ENCODE results near the gene HUNK. TPM values are rescaled to one million over a fixed set of nuclear protein-coding genes. Genes with fewer than 3 reads are reported as not detected.

HUNK gene
- total and polyA plus RNA-seq, 2 experiments from 2014 or later, result 0.30 to 2.5 TPM

- Histone ChIP-seq H3K9ac (no peak overlapping the region), H3F3A (ENCODE audit: insufficient read depth) (peaks cover 12% of the 10 kb centered on the region; the same call in 1 of the 2 replicates), H3K36me3 (ENCODE audit: low read depth) (no peaks in the 10 kb centered on the region), H3K27me3 (replicated peaks; ENCODE audit: insufficient read depth) (no peaks in the 10 kb centered on the region), H3K9me3 (ENCODE audit: low read depth) (no peaks in the 10 kb centered on the region), H3K79me2 (ENCODE audit: insufficient read depth) (no peaks in the 10 kb centered on the region), H4K20me1 (ENCODE audit: insufficient read depth) (no peaks in the 10 kb centered on the region), H3K27ac (no peak overlapping the region), H3K4me3 (no peak overlapping the region), H3K4me2 (ENCODE audit: unreplicated experiment) (no peak overlapping the region), H2AFZ (no peak overlapping the region), H3K4me1 (ENCODE audit: insufficient read depth) (peaks cover 6% of the 10 kb centered on the region; the same call in 1 of the 2 replicates), H3K9me2 (ENCODE audit: insufficient read depth) (no peaks in the 10 kb centered on the region)
- WGBS, 2 experiments (ENCODE audit: low coverage in 1 of 2, low lambda C conversion rate in 2 of 2, missing lambda C conversion rate in 2 of 2), result 77 to 78% methylated on average over 7 of the region's 7 CpGs
- DNase-seq, result no peak
- no peak for TF ChIP-seq EZH2 (IDR thresholded peaks at IDR 0.05; ENCODE audit: insufficient read depth, poor library complexity, severe bottlenecking)
- no peak for TF ChIP-seq EZH2phosphoT487 (IDR thresholded peaks at IDR 0.05; ENCODE audit: insufficient read depth, low read depth)
- in situ Hi-C loops (cut with MboI), result no loop called here
These were observed 75.9 kb downstream of the HUNK start for GRCh38 chr21:31948676-31949075.

GRCh38 chr21:31952828-31953227 is 80.0 kb downstream of the HUNK start:
- Histone ChIP-seq H3K9me3 (ENCODE audit: low read depth) (no peaks in the 10 kb centered on the region), H3K9ac (no peak overlapping the region), H3K79me2 (ENCODE audit: insufficient read depth) (no peaks in the 10 kb centered on the region), H3K27ac (no peak overlapping the region), H4K20me1 (ENCODE audit: insufficient read depth) (no peaks in the 10 kb centered on the region), H3F3A (ENCODE audit: insufficient read depth) (no peaks in the 10 kb centered on the region), H3K9me2 (ENCODE audit: insufficient read depth) (no peaks in the 10 kb centered on the region), H3K4me1 (ENCODE audit: insufficient read depth) (no peaks in the 10 kb centered on the region), H3K36me3 (ENCODE audit: low read depth) (no peaks in the 10 kb centered on the region), H3K4me3 (no peak overlapping the region), H3K4me2 (ENCODE audit: unreplicated experiment) (no peak overlapping the region), H2AFZ (no peak overlapping the region), H3K27me3 (replicated peaks; ENCODE audit: insufficient read depth) (no peaks in the 10 kb centered on the region)
- in situ Hi-C loops (cut with MboI), result no loop called here
- no peak for DNase-seq
- WGBS, 2 experiments (ENCODE audit: low coverage in 1 of 2, low lambda C conversion rate in 2 of 2, missing lambda C conversion rate in 2 of 2), result 74 to 76% methylated on average over 3 of the region's 3 CpGs
- TF ChIP-seq EZH2phosphoT487 (IDR thresholded peaks at IDR 0.05; ENCODE audit: insufficient read depth, low read depth) (no peak), EZH2 (IDR thresholded peaks at IDR 0.05; ENCODE audit: insufficient read depth, poor library complexity, severe bottlenecking) (no peak)

- no peak for DNase-seq
- Histone ChIP-seq H3K9me3 (ENCODE audit: low read depth) (no peaks in the 10 kb centered on the region), H3K4me3 (no peak overlapping the region), H2AFZ (no peak overlapping the region), H4K20me1 (ENCODE audit: insufficient read depth) (no peaks in the 10 kb centered on the region), H3K27me3 (replicated peaks; ENCODE audit: insufficient read depth) (no peaks in the 10 kb centered on the region), H3K4me1 (ENCODE audit: insufficient read depth) (no peaks in the 10 kb centered on the region), H3K36me3 (ENCODE audit: low read depth) (no peaks in the 10 kb centered on the region), H3F3A (ENCODE audit: insufficient read depth) (no peaks in the 10 kb centered on the region), H3K4me2 (ENCODE audit: unreplicated experiment) (no peak overlapping the region), H3K9me2 (ENCODE audit: insufficient read depth) (no peaks in the 10 kb centered on the region), H3K27ac (no peak overlapping the region), H3K79me2 (ENCODE audit: insufficient read depth) (no peaks in the 10 kb centered on the region), H3K9ac (no peak overlapping the region)
- in situ Hi-C loops (cut with MboI), result no loop called here
- TF ChIP-seq EZH2phosphoT487 (IDR thresholded peaks at IDR 0.05; ENCODE audit: insufficient read depth, low read depth), result no peak
- no peak for TF ChIP-seq EZH2 (IDR thresholded peaks at IDR 0.05; ENCODE audit: insufficient read depth, poor library complexity, severe bottlenecking)
- 68 to 78% methylated on average over 2 of the region's 2 CpGs for WGBS, 2 experiments (ENCODE audit: low coverage in 1 of 2, low lambda C conversion rate in 2 of 2, missing lambda C conversion rate in 2 of 2)
These were observed 84.8 kb downstream of the HUNK start for GRCh38 chr21:31957631-31958030.

- in situ Hi-C loops (cut with MboI), result no loop called here
- H3K4me2 ChIP-seq (ENCODE audit: unreplicated experiment), result no peak overlapping the region
- H3K27ac ChIP-seq, result no peak overlapping the region
- H3F3A ChIP-seq (ENCODE audit: insufficient read depth), result no peaks in the 10 kb centered on the region
- H4K20me1 ChIP-seq (ENCODE audit: insufficient read depth), result no peaks in the 10 kb centered on the region
- 48 to 50% methylated on average over 2 of the region's 2 CpGs for WGBS, 2 experiments (ENCODE audit: low coverage in 1 of 2, low lambda C conversion rate in 2 of 2, missing lambda C conversion rate in 2 of 2)
- no peak for TF ChIP-seq EZH2phosphoT487 (IDR thresholded peaks at IDR 0.05; ENCODE audit: insufficient read depth, low read depth)
- TF ChIP-seq EZH2 (IDR thresholded peaks at IDR 0.05; ENCODE audit: insufficient read depth, poor library complexity, severe bottlenecking), result no peak
- no peaks in the 10 kb centered on the region for H3K4me1 ChIP-seq (ENCODE audit: insufficient read depth)
- no peak overlapping the region for H3K4me3 ChIP-seq
- H3K9me3 ChIP-seq (ENCODE audit: low read depth), result no peaks in the 10 kb centered on the region
- H2AFZ ChIP-seq, result no peak overlapping the region
- no peaks in the 10 kb centered on the region for H3K9me2 ChIP-seq (ENCODE audit: insufficient read depth)
- H3K27me3 ChIP-seq (replicated peaks; ENCODE audit: insufficient read depth), result no peaks in the 10 kb centered on the region
- no peaks in the 10 kb centered on the region for H3K79me2 ChIP-seq (ENCODE audit: insufficient read depth)
- no peaks in the 10 kb centered on the region for H3K36me3 ChIP-seq (ENCODE audit: low read depth)
- no peak for DNase-seq
- no peak overlapping the region for H3K9ac ChIP-seq
These were observed 87.1 kb downstream of the HUNK start for GRCh38 chr21:31959881-31960280.

GRCh38 chr21:31961027-31961426 is 88.2 kb downstream of the HUNK start:
- no peak overlapping the region for H2AFZ ChIP-seq
- no peaks in the 10 kb centered on the region for H3K27me3 ChIP-seq (replicated peaks; ENCODE audit: insufficient read depth)
- no peak overlapping the region for H3K27ac ChIP-seq
- no peak overlapping the region for H3K9ac ChIP-seq
- in situ Hi-C loops (cut with MboI), result no loop called here
- no peaks in the 10 kb centered on the region for H3F3A ChIP-seq (ENCODE audit: insufficient read depth)
- no peaks in the 10 kb centered on the region for H3K9me3 ChIP-seq (ENCODE audit: low read depth)
- no peak overlapping the region for H3K4me3 ChIP-seq
- H3K4me2 ChIP-seq (ENCODE audit: unreplicated experiment), result no peak overlapping the region
- no peak for TF ChIP-seq EZH2 (IDR thresholded peaks at IDR 0.05; ENCODE audit: insufficient read depth, poor library complexity, severe bottlenecking)
- H3K79me2 ChIP-seq (ENCODE audit: insufficient read depth), result no peaks in the 10 kb centered on the region
- H3K4me1 ChIP-seq (ENCODE audit: insufficient read depth), result no peaks in the 10 kb centered on the region
- DNase-seq, result no peak
- H3K36me3 ChIP-seq (ENCODE audit: low read depth), result no peaks in the 10 kb centered on the region
- H3K9me2 ChIP-seq (ENCODE audit: insufficient read depth), result no peaks in the 10 kb centered on the region
- WGBS, 2 experiments (ENCODE audit: low coverage in 1 of 2, low lambda C conversion rate in 2 of 2, missing lambda C conversion rate in 2 of 2), result 74 to 77% methylated on average over 3 of the region's 3 CpGs
- no peaks in the 10 kb centered on the region for H4K20me1 ChIP-seq (ENCODE audit: insufficient read depth)
